Smooth muscle cell (in vitro differentiated cells): ENCODE measurements around the gene SCGB1C1. TPM values are rescaled to one million over a fixed set of nuclear protein-coding genes. Genes with fewer than 3 reads are reported as not detected.

Source experiments
- DNase-seq: peaks from one replicate; lab custom pipeline; 2025; ENCODE audit not compliant: unreplicated experiment; lab: John Stamatoyannopoulos, UW
- H2AFZ ChIP-seq: fragments of 200-600 bp; sonication (generic); 2 replicates; pipeline ENCODE4 v1.6.0; 2016; ENCODE audit warnings: antibody characterized with exemption, low read depth, mild to moderate bottlenecking
- H3F3A ChIP-seq: fragments of 200-600 bp; sonication (generic); 2 replicates; pipeline ENCODE4 v1.6.0; 2017; ENCODE audit warnings: antibody characterized with exemption, low read depth
- H3K27ac ChIP-seq: fragments of 200-600 bp; sonication (generic); 2 replicates; pipeline ENCODE4 v1.5.1; 2016; ENCODE audit warnings: low read depth, mild to moderate bottlenecking
- H3K27me3 ChIP-seq: fragments of 200-600 bp; sonication (generic); 2 replicates; pipeline ENCODE4 v1.6.1; 2016; ENCODE audit warnings: low read depth, mild to moderate bottlenecking
- H3K36me3 ChIP-seq: fragments of 200-600 bp; sonication (generic); 2 replicates; pipeline ENCODE4 v1.5.1; 2016; ENCODE audit warnings: low read depth
- H3K4me1 ChIP-seq: fragments of 200-600 bp; sonication (generic); 2 replicates; pipeline ENCODE4 v1.5.1; 2016; ENCODE audit warnings: low read depth
- H3K4me2 ChIP-seq: fragments of 200-600 bp; sonication (generic); 2 replicates; pipeline ENCODE4 v1.6.0; 2016; ENCODE audit warnings: mild to moderate bottlenecking
- H3K4me3 ChIP-seq: fragments of 200-600 bp; sonication (generic); 2 replicates; pipeline ENCODE4 v1.5.1; 2016; ENCODE audit warnings: mild to moderate bottlenecking
- H3K79me2 ChIP-seq: fragments of 200-600 bp; sonication (generic); 2 replicates; pipeline ENCODE4 v1.6.0; 2016; ENCODE audit warnings: low read depth, mild to moderate bottlenecking
- H3K9ac ChIP-seq: fragments of 200-600 bp; sonication (generic); 2 replicates; pipeline ENCODE4 v1.6.0; 2016; ENCODE audit warnings: low read depth
- H3K9me3 ChIP-seq: fragments of 200-600 bp; sonication (generic); replicated peaks from 2 replicates; pipeline ENCODE4 v1.5.1; 2016; ENCODE audit warnings: low read depth
- H4K20me1 ChIP-seq: fragments of 200-600 bp; sonication (generic); 2 replicates; pipeline ENCODE4 v1.6.0; 2016; ENCODE audit warnings: low read depth
- WGBS: methylation state at CpG from one replicate; pipeline ENCODE4 v1.1.7; 2016; ENCODE audit warnings: low lambda C conversion rate; 5-methylcytosine and 5-hydroxymethylcytosine counted together
- polyA plus RNA-seq: library from polyadenylated mRNA; unstranded; fragments of >200 nt; fragmentation: Nextera tagmentation; extraction: Ambion mirVana; gene quantifications from 2 replicates; pipeline ENCODE4 v1.2.1, GENCODE V29; 2016
- total RNA-seq: library from RNA; depleted of rRNA; stranded (reverse); fragments of >200 nt; gene quantifications from 2 replicates; pipeline ENCODE4 v1.2.3, GENCODE V29; 2014
- TF ChIP-seq, protein P1 (sequence below): fragments of 200-600 bp; sonication (generic); IDR thresholded peaks from 2 replicates; pipeline ENCODE4 v1.5.1; 2017; ENCODE audit warnings: borderline replicate concordance, mild to moderate bottlenecking, antibody characterized with exemption; ENCODE audit not compliant: insufficient read depth, poor library complexity, severe bottlenecking

Gene SCGB1C1
- total and polyA plus RNA-seq, 2 experiments from 2014 or later = not detected

- no peak for DNase-seq
- no peak overlapping the region for H2AFZ ChIP-seq
- peaks cover 27% of the 10 kb centered on the region for H3K79me2 ChIP-seq
These were observed 7.5 kb downstream of the SCGB1C1 start for GRCh38 chr11:200224-201003.

DNA sequence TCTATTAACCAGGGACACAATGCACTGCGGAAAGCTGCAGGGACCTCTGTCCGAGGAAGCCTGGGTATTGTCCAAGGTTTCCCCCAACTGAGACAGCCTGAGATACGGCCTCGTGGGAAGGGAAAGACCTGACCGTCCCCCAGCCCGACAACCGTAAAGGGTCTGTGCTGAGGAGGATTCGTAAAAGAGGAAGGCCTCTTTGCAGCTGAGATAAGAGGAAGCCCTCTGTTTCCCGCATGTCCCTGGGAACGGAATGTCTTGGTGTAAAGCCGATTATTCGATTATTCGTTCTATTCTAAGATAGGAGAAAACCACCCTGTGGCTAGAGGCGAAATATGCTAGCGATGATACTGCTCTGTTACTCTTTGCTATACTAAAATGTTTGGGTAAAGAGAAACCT lies 9.1 kb downstream of the SCGB1C1 start:
- Histone ChIP-seq H3K27me3 (no peaks in the 10 kb centered on the region), H2AFZ (no peak overlapping the region), H3K36me3 (no peaks in the 10 kb centered on the region), H3K79me2 (peaks cover 42% of the 10 kb centered on the region), H3K9me3 (no peaks in the 10 kb centered on the region), H3K27ac (no peak overlapping the region), H3K4me3 (no peak overlapping the region), H3K4me2 (no peak overlapping the region), H3K9ac (no peak overlapping the region), H3F3A (no peaks in the 10 kb centered on the region), H4K20me1 (peaks cover 73% of the 10 kb centered on the region), H3K4me1 (peaks cover 6% of the 10 kb centered on the region)
- TF ChIP-seq, protein P1, sequence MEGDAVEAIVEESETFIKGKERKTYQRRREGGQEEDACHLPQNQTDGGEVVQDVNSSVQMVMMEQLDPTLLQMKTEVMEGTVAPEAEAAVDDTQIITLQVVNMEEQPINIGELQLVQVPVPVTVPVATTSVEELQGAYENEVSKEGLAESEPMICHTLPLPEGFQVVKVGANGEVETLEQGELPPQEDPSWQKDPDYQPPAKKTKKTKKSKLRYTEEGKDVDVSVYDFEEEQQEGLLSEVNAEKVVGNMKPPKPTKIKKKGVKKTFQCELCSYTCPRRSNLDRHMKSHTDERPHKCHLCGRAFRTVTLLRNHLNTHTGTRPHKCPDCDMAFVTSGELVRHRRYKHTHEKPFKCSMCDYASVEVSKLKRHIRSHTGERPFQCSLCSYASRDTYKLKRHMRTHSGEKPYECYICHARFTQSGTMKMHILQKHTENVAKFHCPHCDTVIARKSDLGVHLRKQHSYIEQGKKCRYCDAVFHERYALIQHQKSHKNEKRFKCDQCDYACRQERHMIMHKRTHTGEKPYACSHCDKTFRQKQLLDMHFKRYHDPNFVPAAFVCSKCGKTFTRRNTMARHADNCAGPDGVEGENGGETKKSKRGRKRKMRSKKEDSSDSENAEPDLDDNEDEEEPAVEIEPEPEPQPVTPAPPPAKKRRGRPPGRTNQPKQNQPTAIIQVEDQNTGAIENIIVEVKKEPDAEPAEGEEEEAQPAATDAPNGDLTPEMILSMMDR = no peak
- WGBS = 83% methylated on average over 15 of the region's 15 CpGs
- no peak for DNase-seq

More at GRCh38 chr11:200224-201003, 7.5 kb downstream of the SCGB1C1 start:
- Histone ChIP-seq H3K27ac (no peak overlapping the region), H3K9ac (no peak overlapping the region), H3K27me3 (no peaks in the 10 kb centered on the region), H4K20me1 (peaks cover 57% of the 10 kb centered on the region), H3K4me3 (no peak overlapping the region), H3K4me1 (no peaks in the 10 kb centered on the region), H3K36me3 (no peaks in the 10 kb centered on the region), H3F3A (no peaks in the 10 kb centered on the region), H3K4me2 (no peak overlapping the region), H3K9me3 (no peaks in the 10 kb centered on the region)
- 95% methylated on average over 11 of the region's 13 CpGs for WGBS
- TF ChIP-seq, protein P1 = no peak

DNA sequence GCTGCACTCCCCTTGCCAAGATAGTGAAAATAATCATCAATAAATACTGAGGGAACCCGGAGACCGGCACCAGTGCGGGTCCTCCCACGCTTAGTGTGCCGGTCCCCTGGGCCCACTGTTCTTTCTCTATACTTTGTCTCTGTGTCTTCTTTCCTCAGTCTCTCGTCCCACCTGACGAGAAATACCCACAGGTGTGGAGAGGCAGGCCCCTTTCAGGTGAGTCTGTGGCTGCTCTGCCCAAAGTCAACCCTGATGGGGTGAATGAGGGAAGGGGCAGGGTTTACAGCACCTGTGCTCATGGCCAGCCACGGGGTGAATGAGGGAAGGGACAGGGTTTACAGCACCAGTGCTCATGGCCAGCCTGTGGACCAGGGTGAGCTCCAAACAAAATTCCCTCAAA lies 9.6 kb downstream of the SCGB1C1 start:
- Histone ChIP-seq H3K4me1 (peaks cover 6% of the 10 kb centered on the region), H4K20me1 (peaks cover 73% of the 10 kb centered on the region), H3K27me3 (no peaks in the 10 kb centered on the region), H3K4me3 (no peak overlapping the region), H2AFZ (no peak overlapping the region), H3K4me2 (no peak overlapping the region), H3K79me2 (peaks cover 44% of the 10 kb centered on the region), H3K27ac (peak overlapping the region; percentile 31), H3K36me3 (no peaks in the 10 kb centered on the region), H3K9me3 (no peaks in the 10 kb centered on the region), H3F3A (no peaks in the 10 kb centered on the region), H3K9ac (no peak overlapping the region)
- WGBS = 86% methylated on average over 8 of the region's 8 CpGs
- DNase-seq = no peak
- TF ChIP-seq, protein P1 = no peak
